ENCODE results near the gene PIGT.

DNA sequence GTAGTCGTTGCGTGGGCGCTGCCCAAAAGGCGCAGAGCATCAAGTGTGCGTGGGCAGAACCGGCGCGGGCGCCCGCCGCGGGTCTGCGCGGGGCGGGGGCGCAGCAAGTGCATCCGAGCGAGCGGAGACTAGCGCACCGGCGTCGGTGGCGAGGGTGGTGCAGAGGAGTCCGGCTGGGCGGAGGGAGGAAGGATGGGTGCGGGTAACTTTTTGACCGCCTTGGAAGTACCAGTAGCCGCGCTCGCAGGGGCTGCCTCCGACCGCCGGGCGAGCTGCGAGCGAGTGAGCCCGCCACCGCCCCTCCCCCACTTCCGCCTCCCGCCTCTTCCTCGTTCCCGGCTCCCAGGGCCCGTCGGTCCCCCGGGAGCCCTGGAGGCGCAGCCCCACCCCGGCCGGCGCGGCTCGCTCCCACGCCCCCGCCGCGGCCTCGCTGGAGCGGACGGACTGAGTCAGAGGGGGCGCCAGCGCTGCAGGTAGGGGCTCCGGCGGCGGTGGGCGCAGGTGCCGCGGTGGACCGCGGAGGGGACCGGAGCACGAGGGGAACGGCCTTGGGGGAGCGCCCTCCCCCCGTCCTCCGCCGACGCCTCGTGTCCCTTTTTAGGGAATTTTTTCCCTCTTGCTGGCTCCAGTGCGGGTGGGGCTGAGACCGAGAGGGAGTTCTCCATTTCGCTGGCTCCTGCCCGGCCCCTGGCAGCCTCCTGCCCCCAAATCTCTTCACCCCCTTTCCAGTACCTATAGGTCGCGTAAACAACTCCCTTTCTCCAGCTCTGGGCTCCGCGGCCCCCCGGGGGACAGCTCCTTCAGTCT is 9.5 kb upstream of the PIGT start:
- TF ChIP-seq POLR2A (IDR thresholded peaks at IDR 0.05; ENCODE audit: low read depth, low read length) (no peak), POLR2AphosphoS5 (IDR thresholded peaks at IDR 0.05; ENCODE audit: low read depth, low read length) (no peak), TAF1 (IDR thresholded peaks at IDR 0.05; ENCODE audit: low read depth, low read length) (no peak), PAX5 (IDR thresholded peaks at IDR 0.05; ENCODE audit: insufficient read depth, low read length, severe bottlenecking) (no peak), POU2F2 (IDR thresholded peaks at IDR 0.05; ENCODE audit: low read depth, low read length) (no peak)

All from GM12891 (cell line).